ENCODE results near the gene TUFT1. TPM values are rescaled to one million over a fixed set of nuclear protein-coding genes. Genes with fewer than 3 reads are reported as not detected.

TUFT1 gene
- polyA plus RNA-seq, 3 donors from 2014 or later, result 0.83 to 4.2 (median 1.3) TPM

Other genes starting within 250 kb of the TUFT1 start
- 10 to 100 TPM; 35.1 to 65.7 (median 57.9) TPM for gene PI4KB, start 212.9 kb upstream of the TUFT1 start, polyA plus RNA-seq
- 10 to 100 TPM; 30.0 to 37.8 (median 37.1) TPM for gene RFX5, start 193.1 kb upstream of the TUFT1 start, polyA plus RNA-seq
- not detected for gene SELENBP1, start 167.6 kb upstream of the TUFT1 start, polyA plus RNA-seq
- gene PSMB4, start 140.7 kb upstream of the TUFT1 start, polyA plus RNA-seq, result 10 to 100 TPM; 64.4 to 90.7 (median 71.4) TPM
- gene POGZ, start 80.8 kb upstream of the TUFT1 start, polyA plus RNA-seq, result 1 to 10 TPM; 3.8 to 8.5 (median 6.7) TPM
- under 1 TPM in 1 of 3 donors, not detected in 2; 0.87 TPM for gene CGN, start 28.9 kb upstream of the TUFT1 start, polyA plus RNA-seq
- 10 to 100 TPM in 1 of 3 donors, 1 to 10 TPM in 2; 4.4 to 12.7 (median 9.0) TPM for gene SNX27, start 71.7 kb downstream of the TUFT1 start, polyA plus RNA-seq
- not detected for gene CELF3, start 176.5 kb downstream of the TUFT1 start, polyA plus RNA-seq
- gene RIIAD1, start 181.2 kb downstream of the TUFT1 start, polyA plus RNA-seq, result not detected
- gene MRPL9, start 223.2 kb downstream of the TUFT1 start, polyA plus RNA-seq, result 100 to 1,000 TPM; 120 to 128 (median 128) TPM